ENCODE data around the gene TM9SF4.

The TM9SF4 gene

DNA sequence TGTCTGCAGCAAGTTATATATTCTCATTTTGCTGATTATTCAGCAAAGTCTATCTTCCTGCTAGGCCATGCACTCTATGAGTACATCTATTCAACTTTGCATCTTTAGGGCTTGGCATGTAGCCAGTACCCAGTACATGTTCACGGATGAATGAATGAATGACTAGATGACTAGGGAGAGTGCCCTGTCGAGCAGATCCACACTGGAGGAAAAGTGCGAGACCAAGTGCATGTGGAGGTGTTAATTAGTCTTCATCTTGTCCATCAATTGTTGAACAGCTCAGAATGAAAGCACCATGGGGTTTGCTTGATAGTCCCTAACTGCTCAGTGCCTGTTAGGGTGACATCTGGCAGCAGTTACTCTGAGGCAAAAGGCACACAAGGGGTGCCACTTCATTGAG lies 30.4 kb downstream of the TM9SF4 start:
- ATAC-seq: no peak
- TF ChIP-seq ZNF565 (CRISPR knock-in tag; conservative IDR thresholded peaks at IDR 0.05; ENCODE audit: low read depth): no peak
- TF ChIP-seq, protein P1, sequence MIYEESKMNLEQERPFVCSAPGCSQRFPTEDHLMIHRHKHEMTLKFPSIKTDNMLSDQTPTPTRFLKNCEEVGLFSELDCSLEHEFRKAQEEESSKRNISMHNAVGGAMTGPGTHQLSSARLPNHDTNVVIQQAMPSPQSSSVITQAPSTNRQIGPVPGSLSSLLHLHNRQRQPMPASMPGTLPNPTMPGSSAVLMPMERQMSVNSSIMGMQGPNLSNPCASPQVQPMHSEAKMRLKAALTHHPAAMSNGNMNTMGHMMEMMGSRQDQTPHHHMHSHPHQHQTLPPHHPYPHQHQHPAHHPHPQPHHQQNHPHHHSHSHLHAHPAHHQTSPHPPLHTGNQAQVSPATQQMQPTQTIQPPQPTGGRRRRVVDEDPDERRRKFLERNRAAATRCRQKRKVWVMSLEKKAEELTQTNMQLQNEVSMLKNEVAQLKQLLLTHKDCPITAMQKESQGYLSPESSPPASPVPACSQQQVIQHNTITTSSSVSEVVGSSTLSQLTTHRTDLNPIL (CRISPR knock-in tag; IDR thresholded peaks at IDR 0.05; ENCODE audit: low read depth): no peak
- TF ChIP-seq ZFP3 (CRISPR knock-in tag; IDR thresholded peaks at IDR 0.05): no peak
- no peak for TF ChIP-seq SNAI2 (CRISPR knock-in tag; IDR thresholded peaks at IDR 0.05)
- TF ChIP-seq, protein P2, sequence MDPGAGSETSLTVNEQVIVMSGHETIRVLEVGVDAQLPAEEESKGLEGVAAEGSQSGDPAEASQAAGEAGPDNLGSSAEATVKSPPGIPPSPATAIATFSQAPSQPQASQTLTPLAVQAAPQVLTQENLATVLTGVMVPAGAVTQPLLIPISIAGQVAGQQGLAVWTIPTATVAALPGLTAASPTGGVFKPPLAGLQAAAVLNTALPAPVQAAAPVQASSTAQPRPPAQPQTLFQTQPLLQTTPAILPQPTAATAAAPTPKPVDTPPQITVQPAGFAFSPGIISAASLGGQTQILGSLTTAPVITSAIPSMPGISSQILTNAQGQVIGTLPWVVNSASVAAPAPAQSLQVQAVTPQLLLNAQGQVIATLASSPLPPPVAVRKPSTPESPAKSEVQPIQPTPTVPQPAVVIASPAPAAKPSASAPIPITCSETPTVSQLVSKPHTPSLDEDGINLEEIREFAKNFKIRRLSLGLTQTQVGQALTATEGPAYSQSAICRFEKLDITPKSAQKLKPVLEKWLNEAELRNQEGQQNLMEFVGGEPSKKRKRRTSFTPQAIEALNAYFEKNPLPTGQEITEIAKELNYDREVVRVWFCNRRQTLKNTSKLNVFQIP (CRISPR knock-in tag; IDR thresholded peaks at IDR 0.05; ENCODE audit: borderline replicate concordance, low read depth): no peak
- TF ChIP-seq CSDC2 (CRISPR knock-in tag; IDR thresholded peaks at IDR 0.05): no peak
- TF ChIP-seq, protein P3, sequence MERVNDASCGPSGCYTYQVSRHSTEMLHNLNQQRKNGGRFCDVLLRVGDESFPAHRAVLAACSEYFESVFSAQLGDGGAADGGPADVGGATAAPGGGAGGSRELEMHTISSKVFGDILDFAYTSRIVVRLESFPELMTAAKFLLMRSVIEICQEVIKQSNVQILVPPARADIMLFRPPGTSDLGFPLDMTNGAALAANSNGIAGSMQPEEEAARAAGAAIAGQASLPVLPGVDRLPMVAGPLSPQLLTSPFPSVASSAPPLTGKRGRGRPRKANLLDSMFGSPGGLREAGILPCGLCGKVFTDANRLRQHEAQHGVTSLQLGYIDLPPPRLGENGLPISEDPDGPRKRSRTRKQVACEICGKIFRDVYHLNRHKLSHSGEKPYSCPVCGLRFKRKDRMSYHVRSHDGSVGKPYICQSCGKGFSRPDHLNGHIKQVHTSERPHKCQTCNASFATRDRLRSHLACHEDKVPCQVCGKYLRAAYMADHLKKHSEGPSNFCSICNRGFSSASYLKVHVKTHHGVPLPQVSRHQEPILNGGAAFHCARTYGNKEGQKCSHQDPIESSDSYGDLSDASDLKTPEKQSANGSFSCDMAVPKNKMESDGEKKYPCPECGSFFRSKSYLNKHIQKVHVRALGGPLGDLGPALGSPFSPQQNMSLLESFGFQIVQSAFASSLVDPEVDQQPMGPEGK (CRISPR knock-in tag; IDR thresholded peaks at IDR 0.05; ENCODE audit: borderline replicate concordance): no peak

DNA sequence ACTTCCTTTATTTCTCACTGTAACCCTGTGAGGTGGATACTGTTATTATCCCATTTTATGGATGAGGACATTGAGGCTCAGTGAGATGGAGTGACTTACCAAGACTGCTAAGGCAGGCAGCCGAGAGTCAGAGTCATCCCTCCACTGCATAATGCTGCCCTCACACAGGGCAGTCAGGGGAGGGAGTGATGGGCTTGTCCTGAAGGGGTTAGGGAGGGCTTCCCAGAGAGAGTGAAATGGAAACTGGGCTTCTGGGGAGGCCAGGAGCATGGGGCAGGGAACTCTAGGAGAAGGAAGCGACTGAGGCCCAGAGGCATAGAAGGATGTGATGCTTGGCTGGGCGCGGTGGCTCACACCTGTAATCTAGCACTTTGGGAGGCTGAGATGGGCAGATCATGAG lies 31.1 kb downstream of the TM9SF4 start:
- no peak for ATAC-seq
- TF ChIP-seq GLIS3 (CRISPR knock-in tag; IDR thresholded peaks at IDR 0.05) (no peak), TOX (CRISPR knock-in tag; IDR thresholded peaks at IDR 0.05; ENCODE audit: borderline replicate concordance) (no peak), ZNF565 (CRISPR knock-in tag; conservative IDR thresholded peaks at IDR 0.05; ENCODE audit: low read depth) (no peak), RARB (CRISPR knock-in tag; IDR thresholded peaks at IDR 0.05) (no peak), TCF4 (CRISPR knock-in tag; IDR thresholded peaks at IDR 0.05; ENCODE audit: borderline replicate concordance) (no peak), ZNF8 (CRISPR knock-in tag; IDR thresholded peaks at IDR 0.05) (no peak), ZNF70 (CRISPR knock-in tag; IDR thresholded peaks at IDR 0.05) (no peak), ZC3H10 (CRISPR knock-in tag; IDR thresholded peaks at IDR 0.05) (no peak), PPARA (CRISPR knock-in tag; IDR thresholded peaks at IDR 0.05; ENCODE audit: borderline replicate concordance) (no peak), OSR1 (CRISPR knock-in tag; IDR thresholded peaks at IDR 0.05) (no peak), BACH2 (CRISPR knock-in tag; IDR thresholded peaks at IDR 0.05; ENCODE audit: borderline replicate concordance) (no peak), ZFP30 (CRISPR knock-in tag; IDR thresholded peaks at IDR 0.05) (no peak), ZFP3 (CRISPR knock-in tag; IDR thresholded peaks at IDR 0.05) (no peak), ESRRG (CRISPR knock-in tag; IDR thresholded peaks at IDR 0.05) (no peak), SNAI2 (CRISPR knock-in tag; IDR thresholded peaks at IDR 0.05) (no peak), ISL1 (CRISPR knock-in tag; IDR thresholded peaks at IDR 0.05) (no peak)
- TF ChIP-seq, protein P1 (CRISPR knock-in tag; IDR thresholded peaks at IDR 0.05; ENCODE audit: low read depth): no peak
- TF ChIP-seq, protein P4, sequence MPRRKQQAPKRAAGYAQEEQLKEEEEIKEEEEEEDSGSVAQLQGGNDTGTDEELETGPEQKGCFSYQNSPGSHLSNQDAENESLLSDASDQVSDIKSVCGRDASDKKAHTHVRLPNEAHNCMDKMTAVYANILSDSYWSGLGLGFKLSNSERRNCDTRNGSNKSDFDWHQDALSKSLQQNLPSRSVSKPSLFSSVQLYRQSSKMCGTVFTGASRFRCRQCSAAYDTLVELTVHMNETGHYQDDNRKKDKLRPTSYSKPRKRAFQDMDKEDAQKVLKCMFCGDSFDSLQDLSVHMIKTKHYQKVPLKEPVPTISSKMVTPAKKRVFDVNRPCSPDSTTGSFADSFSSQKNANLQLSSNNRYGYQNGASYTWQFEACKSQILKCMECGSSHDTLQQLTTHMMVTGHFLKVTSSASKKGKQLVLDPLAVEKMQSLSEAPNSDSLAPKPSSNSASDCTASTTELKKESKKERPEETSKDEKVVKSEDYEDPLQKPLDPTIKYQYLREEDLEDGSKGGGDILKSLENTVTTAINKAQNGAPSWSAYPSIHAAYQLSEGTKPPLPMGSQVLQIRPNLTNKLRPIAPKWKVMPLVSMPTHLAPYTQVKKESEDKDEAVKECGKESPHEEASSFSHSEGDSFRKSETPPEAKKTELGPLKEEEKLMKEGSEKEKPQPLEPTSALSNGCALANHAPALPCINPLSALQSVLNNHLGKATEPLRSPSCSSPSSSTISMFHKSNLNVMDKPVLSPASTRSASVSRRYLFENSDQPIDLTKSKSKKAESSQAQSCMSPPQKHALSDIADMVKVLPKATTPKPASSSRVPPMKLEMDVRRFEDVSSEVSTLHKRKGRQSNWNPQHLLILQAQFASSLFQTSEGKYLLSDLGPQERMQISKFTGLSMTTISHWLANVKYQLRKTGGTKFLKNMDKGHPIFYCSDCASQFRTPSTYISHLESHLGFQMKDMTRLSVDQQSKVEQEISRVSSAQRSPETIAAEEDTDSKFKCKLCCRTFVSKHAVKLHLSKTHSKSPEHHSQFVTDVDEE (CRISPR knock-in tag; IDR thresholded peaks at IDR 0.05): no peak
- TF ChIP-seq, protein P3 (CRISPR knock-in tag; IDR thresholded peaks at IDR 0.05; ENCODE audit: borderline replicate concordance): no peak
